ENCODE measurements around the gene KIAA0513. TPM values are rescaled to one million over a fixed set of nuclear protein-coding genes. Genes with fewer than 3 reads are reported as not detected.

Gene KIAA0513
- total RNA-seq, 1 experiment from 2014 or later, result 8.7 TPM

- TF ChIP-seq REST (IDR thresholded peaks at IDR 0.05; ENCODE audit: insufficient read depth in 1 of 2, low read depth in 2 of 2, low read length in 1 of 2), result no peak
- no peak for TF ChIP-seq CTCF (IDR thresholded peaks at IDR 0.05)
- TF ChIP-seq TCF7L2 (IDR thresholded peaks at IDR 0.05; ENCODE audit: low read depth, low read length), result no peak
- no peak for TF ChIP-seq POLR2AphosphoS5 (IDR thresholded peaks at IDR 0.05; ENCODE audit: low read depth, low read length)
- no peak for TF ChIP-seq SIN3A (IDR thresholded peaks at IDR 0.05; ENCODE audit: borderline replicate concordance, insufficient read depth, low read depth, low read length)
- intact Hi-C loops (cut with micrococcal nuclease; ENCODE audit: unreplicated experiment), result no loop called here
- Histone ChIP-seq H3K4me3 (ENCODE audit: low read depth in 2 of 2, low read length in 2 of 2) (no peak overlapping the region), H3K27me3 (ENCODE audit: control insufficient read depth, insufficient read depth, low read length) (no peaks in the 10 kb centered on the region), H3K9me3 (ENCODE audit: control insufficient read depth, insufficient read depth, low read depth, low read length) (no peaks in the 10 kb centered on the region), H3K27ac (ENCODE audit: low read length) (no peak overlapping the region), H3K36me3 (ENCODE audit: control insufficient read depth, insufficient read depth, low read length) (no peaks in the 10 kb centered on the region), H3K4me1 (ENCODE audit: control insufficient read depth, insufficient read depth, low read length) (no peaks in the 10 kb centered on the region)
- BruUV-seq (replicated peaks), result no TSS peak
- in situ Hi-C loops (cut with HindIII; ENCODE audit: low pct_unique_long_range_greater_than_20kb, low sequenced_read_pairs), result no loop called here
- CTCF ChIA-PET, result no interaction called here
- no peak for ATAC-seq
- POLR2A ChIA-PET, result no interaction called here
- DNase-seq (ENCODE audit: low read depth, low spot score), result no peak
Observed at GRCh38 chr16:85092851-85093250, 65.3 kb downstream of the KIAA0513 start.

GRCh38 chr16:85093705-85094104 is 66.1 kb downstream of the KIAA0513 start:
- in situ Hi-C loops (cut with HindIII; ENCODE audit: low pct_unique_long_range_greater_than_20kb, low sequenced_read_pairs) (no loop called here), intact Hi-C loops (cut with micrococcal nuclease; ENCODE audit: unreplicated experiment) (no loop called here)
- no peak overlapping the region for H3K27ac ChIP-seq (ENCODE audit: low read length)
- H3K27me3 ChIP-seq (ENCODE audit: control insufficient read depth, insufficient read depth, low read length), result no peaks in the 10 kb centered on the region
- no peak overlapping the region for H3K4me3 ChIP-seq (ENCODE audit: low read depth in 2 of 2, low read length in 2 of 2)
- BruUV-seq (replicated peaks), result no TSS peak
- ChIA-PET POLR2A (no interaction called here), CTCF (no interaction called here)
- ATAC-seq (no peak), DNase-seq (ENCODE audit: low read depth, low spot score) (no peak)
- TF ChIP-seq POLR2AphosphoS5 (IDR thresholded peaks at IDR 0.05; ENCODE audit: low read depth, low read length), result no peak
- no peaks in the 10 kb centered on the region for H3K9me3 ChIP-seq (ENCODE audit: control insufficient read depth, insufficient read depth, low read depth, low read length)
- H3K36me3 ChIP-seq (ENCODE audit: control insufficient read depth, insufficient read depth, low read length), result no peaks in the 10 kb centered on the region
- H3K4me1 ChIP-seq (ENCODE audit: control insufficient read depth, insufficient read depth, low read length), result no peaks in the 10 kb centered on the region

GRCh38 chr16:85094176-85094805 is 66.7 kb downstream of the KIAA0513 start:
- BruUV-seq (replicated peaks), result no TSS peak
- H3K4me1 ChIP-seq (ENCODE audit: control insufficient read depth, insufficient read depth, low read length), result no peaks in the 10 kb centered on the region

More at GRCh38 chr16:85094176-85094805, 66.7 kb downstream of the KIAA0513 start:
- intact Hi-C loops (cut with micrococcal nuclease; ENCODE audit: unreplicated experiment), result no loop called here
- TF ChIP-seq TCF7L2 (IDR thresholded peaks at IDR 0.05; ENCODE audit: low read depth, low read length) (no peak), POLR2AphosphoS5 (IDR thresholded peaks at IDR 0.05; ENCODE audit: low read depth, low read length) (no peak), CTCF (IDR thresholded peaks at IDR 0.05) (no peak), REST (IDR thresholded peaks at IDR 0.05; ENCODE audit: insufficient read depth in 1 of 2, low read depth in 2 of 2, low read length in 1 of 2) (no peak), SIN3A (IDR thresholded peaks at IDR 0.05; ENCODE audit: borderline replicate concordance, insufficient read depth, low read depth, low read length) (no peak)
- H3K4me3 ChIP-seq (ENCODE audit: low read depth in 2 of 2, low read length in 2 of 2), result no peak overlapping the region
- H3K27ac ChIP-seq (ENCODE audit: low read length), result no peak overlapping the region
- in situ Hi-C loops (cut with HindIII; ENCODE audit: low pct_unique_long_range_greater_than_20kb, low sequenced_read_pairs), result no loop called here
- H3K9me3 ChIP-seq (ENCODE audit: control insufficient read depth, insufficient read depth, low read depth, low read length), result no peaks in the 10 kb centered on the region
- H3K36me3 ChIP-seq (ENCODE audit: control insufficient read depth, insufficient read depth, low read length), result no peaks in the 10 kb centered on the region
- no peak for ATAC-seq
- ChIA-PET POLR2A (no interaction called here), CTCF (no interaction called here)
- no peaks in the 10 kb centered on the region for H3K27me3 ChIP-seq (ENCODE audit: control insufficient read depth, insufficient read depth, low read length)
- DNase-seq (ENCODE audit: low read depth, low spot score), result no peak
